ENCODE measurements around the gene SCUBE1.

SCUBE1 gene

DNA sequence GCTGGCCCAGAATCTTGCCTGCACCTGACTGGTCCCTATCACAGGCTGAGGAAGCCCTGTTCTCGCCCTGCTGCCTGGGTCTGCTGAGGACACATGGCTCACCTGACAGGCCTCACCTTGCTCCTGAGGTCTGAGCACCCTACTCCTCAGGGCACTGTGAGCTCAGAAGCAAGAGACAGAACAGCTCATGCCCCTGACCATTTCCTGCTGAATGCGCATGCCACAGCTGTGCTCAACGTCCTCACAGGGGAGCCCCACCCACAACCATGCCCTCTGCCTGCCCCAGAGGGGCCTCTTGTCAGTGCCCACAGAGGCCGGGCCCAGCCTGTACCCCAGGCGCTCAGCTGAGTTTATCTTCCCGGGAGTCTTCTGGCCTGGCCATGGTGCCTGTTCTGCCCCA is 194.6 kb downstream of the SCUBE1 start:
- TF ChIP-seq, protein P1, sequence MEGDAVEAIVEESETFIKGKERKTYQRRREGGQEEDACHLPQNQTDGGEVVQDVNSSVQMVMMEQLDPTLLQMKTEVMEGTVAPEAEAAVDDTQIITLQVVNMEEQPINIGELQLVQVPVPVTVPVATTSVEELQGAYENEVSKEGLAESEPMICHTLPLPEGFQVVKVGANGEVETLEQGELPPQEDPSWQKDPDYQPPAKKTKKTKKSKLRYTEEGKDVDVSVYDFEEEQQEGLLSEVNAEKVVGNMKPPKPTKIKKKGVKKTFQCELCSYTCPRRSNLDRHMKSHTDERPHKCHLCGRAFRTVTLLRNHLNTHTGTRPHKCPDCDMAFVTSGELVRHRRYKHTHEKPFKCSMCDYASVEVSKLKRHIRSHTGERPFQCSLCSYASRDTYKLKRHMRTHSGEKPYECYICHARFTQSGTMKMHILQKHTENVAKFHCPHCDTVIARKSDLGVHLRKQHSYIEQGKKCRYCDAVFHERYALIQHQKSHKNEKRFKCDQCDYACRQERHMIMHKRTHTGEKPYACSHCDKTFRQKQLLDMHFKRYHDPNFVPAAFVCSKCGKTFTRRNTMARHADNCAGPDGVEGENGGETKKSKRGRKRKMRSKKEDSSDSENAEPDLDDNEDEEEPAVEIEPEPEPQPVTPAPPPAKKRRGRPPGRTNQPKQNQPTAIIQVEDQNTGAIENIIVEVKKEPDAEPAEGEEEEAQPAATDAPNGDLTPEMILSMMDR (IDR thresholded peaks at IDR 0.05): no peak

DNA sequence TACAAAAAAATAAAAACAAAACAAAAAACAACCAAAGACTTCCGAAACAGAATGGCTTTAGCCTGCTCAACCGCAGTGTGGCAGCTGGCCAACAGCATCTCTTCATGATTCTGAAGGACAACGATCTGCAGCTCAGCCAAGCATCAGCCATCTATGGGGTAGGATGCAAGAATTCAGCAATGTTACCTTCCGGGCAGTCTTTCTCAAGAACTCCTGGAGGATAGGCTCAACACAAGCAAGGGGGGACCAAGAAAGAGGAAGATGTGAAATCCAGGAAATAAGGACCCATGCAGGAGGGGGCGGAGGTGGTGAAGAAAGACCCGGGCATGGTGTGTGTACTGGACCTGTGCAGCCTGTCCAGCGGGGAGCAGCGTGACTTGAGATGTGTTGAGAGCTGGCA is 195.4 kb downstream of the SCUBE1 start:
- TF ChIP-seq, protein P1 (IDR thresholded peaks at IDR 0.05): no peak

All from LNCAP (cell line).